ENCODE data around the gene ADGRG1. TPM values are rescaled to one million over a fixed set of nuclear protein-coding genes. Genes with fewer than 3 reads are reported as not detected.

The ADGRG1 gene
- polyA plus RNA-seq, 1 experiment, result 2.1 TPM

- no peak overlapping the region for H3K27ac ChIP-seq (ENCODE audit: low read depth, low read length)
- DNase-seq (ENCODE audit: low read depth, low spot score), result no peak
- H3K9me3 ChIP-seq (ENCODE audit: control insufficient read depth, insufficient read depth, low read length), result no peaks in the 10 kb centered on the region
- no peaks in the 10 kb centered on the region for H3K27me3 ChIP-seq (ENCODE audit: control insufficient read depth, insufficient read depth, low read length)
- ChIA-PET POLR2A (no interaction called here), CTCF (no interaction called here)
- no peak for TF ChIP-seq CTCF (IDR thresholded peaks at IDR 0.05; ENCODE audit: low read depth, low read length)
- H3K4me3 ChIP-seq (ENCODE audit: low read depth, low read length), result no peak overlapping the region
Observed at GRCh38 chr16:57615813-57616212, 12.6 kb upstream of the ADGRG1 start.

- no peak overlapping the region for H3K27ac ChIP-seq (ENCODE audit: low read depth, low read length)
- TF ChIP-seq CTCF (IDR thresholded peaks at IDR 0.05; ENCODE audit: low read depth, low read length), result no peak
- H3K4me3 ChIP-seq (ENCODE audit: low read depth, low read length), result no peak overlapping the region
- no peak for DNase-seq (ENCODE audit: low read depth, low spot score)
- POLR2A ChIA-PET, result no interaction called here
- no peaks in the 10 kb centered on the region for H3K27me3 ChIP-seq (ENCODE audit: control insufficient read depth, insufficient read depth, low read length)
- H3K9me3 ChIP-seq (ENCODE audit: control insufficient read depth, insufficient read depth, low read length), result no peaks in the 10 kb centered on the region
- CTCF ChIA-PET, result no interaction called here
Observed at GRCh38 chr16:57616241-57616640, 12.2 kb upstream of the ADGRG1 start.

GRCh38 chr16:57616876-57617275, 11.6 kb upstream of the ADGRG1 start:
- CTCF ChIA-PET, result no interaction called here
- Histone ChIP-seq H3K27ac (ENCODE audit: low read depth, low read length) (no peak overlapping the region), H3K9me3 (ENCODE audit: control insufficient read depth, insufficient read depth, low read length) (no peaks in the 10 kb centered on the region), H3K4me3 (ENCODE audit: low read depth, low read length) (no peak overlapping the region), H3K27me3 (ENCODE audit: control insufficient read depth, insufficient read depth, low read length) (no peaks in the 10 kb centered on the region)
- no peak for TF ChIP-seq CTCF (IDR thresholded peaks at IDR 0.05; ENCODE audit: low read depth, low read length)
- no peak for DNase-seq (ENCODE audit: low read depth, low spot score)
- POLR2A ChIA-PET, result no interaction called here

GRCh38 chr16:57617604-57618111, 10.8 kb upstream of the ADGRG1 start:
- no peak for DNase-seq (ENCODE audit: low read depth, low spot score)
- POLR2A ChIA-PET, result no interaction called here
- H3K27me3 ChIP-seq (ENCODE audit: control insufficient read depth, insufficient read depth, low read length), result no peaks in the 10 kb centered on the region
- no peak overlapping the region for H3K27ac ChIP-seq (ENCODE audit: low read depth, low read length)
- H3K9me3 ChIP-seq (ENCODE audit: control insufficient read depth, insufficient read depth, low read length), result no peaks in the 10 kb centered on the region
- CTCF ChIA-PET, result no interaction called here
- H3K4me3 ChIP-seq (ENCODE audit: low read depth, low read length), result no peak overlapping the region
- TF ChIP-seq CTCF (IDR thresholded peaks at IDR 0.05; ENCODE audit: low read depth, low read length), result no peak

- DNase-seq (ENCODE audit: low read depth, low spot score), result no peak
- ChIA-PET POLR2A (interaction anchor here (0.5 kb wide), 1 partner anchor 25 kb away, joined by 4 read pairs; no protein-coding TSS in a partner anchor), CTCF (no interaction called here)
- Histone ChIP-seq H3K27ac (ENCODE audit: low read depth, low read length) (no peak overlapping the region), H3K27me3 (ENCODE audit: control insufficient read depth, insufficient read depth, low read length) (no peaks in the 10 kb centered on the region), H3K4me3 (ENCODE audit: low read depth, low read length) (no peak overlapping the region), H3K9me3 (ENCODE audit: control insufficient read depth, insufficient read depth, low read length) (no peaks in the 10 kb centered on the region)
- no peak for TF ChIP-seq CTCF (IDR thresholded peaks at IDR 0.05; ENCODE audit: low read depth, low read length)
Observed at GRCh38 chr16:57618296-57619132, 9.9 kb upstream of the ADGRG1 start.

All from AG04450 (cell line).